Transverse colon (tissue), 4 donors: ENCODE results near the gene OR2B3.

ENCODE experiments used
- CTCF ChIP-seq, 5 experiments: fragments of 200-600 bp in 3 of 5; fragments of 450-650 bp in 2 of 5; sonication (generic) in 3 of 5; IDR thresholded peaks; 1 replicate in 2 of 5; 2 replicates in 3 of 5; pipeline ENCODE4 v1.5.1; 2016 to 2017; ENCODE audit warnings: antibody characterized with exemption in 5 of 5, inconsistent platforms in 3 of 5, mild to moderate bottlenecking in 2 of 5, moderate library complexity in 1 of 5
- EP300 ChIP-seq: sonication (generic); formaldehyde crosslinking; IDR thresholded peaks from one replicate; pipeline ENCODE4 v1.6.1; 2017; ENCODE audit warnings: antibody characterized with exemption, low read depth
- POLR2AphosphoS5 ChIP-seq, 3 donors: sonication (generic); formaldehyde crosslinking; IDR thresholded peaks; one replicate each; pipeline ENCODE4 v1.6.1; 2016; ENCODE audit warnings: antibody characterized with exemption in 3 of 3

DNA sequence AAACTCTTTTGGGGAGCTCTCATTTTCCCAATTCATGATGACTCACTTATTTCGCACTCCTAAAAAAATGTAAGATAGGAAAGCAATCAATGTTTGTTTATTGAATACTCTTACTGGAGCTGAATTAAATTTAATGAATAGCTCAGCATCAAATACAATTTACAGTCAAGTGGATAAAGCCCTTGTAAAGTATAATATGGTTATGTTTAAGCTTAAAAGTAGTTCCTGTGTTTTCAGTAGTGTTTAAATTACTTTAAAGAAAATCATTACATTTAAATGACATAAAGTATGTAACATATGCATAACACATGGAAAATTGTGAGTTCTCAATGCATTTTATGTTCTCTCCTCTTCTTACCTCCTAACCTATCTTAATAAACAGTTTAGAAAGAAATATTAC lies at the start of gene OR2B3:
- TF ChIP-seq CTCF (IDR thresholded peaks at IDR 0.05), result no peak
- TF ChIP-seq EP300, result no peak
- no peak for TF ChIP-seq POLR2AphosphoS5 (IDR thresholded peaks at IDR 0.05)
